ENCODE measurements around the gene FKBP6.
"Not testable (repeated sequence)": the region's sequence is repeated elsewhere in the genome, so short reads cannot be mapped to it uniquely, and the experiment has no call there.

DNA sequence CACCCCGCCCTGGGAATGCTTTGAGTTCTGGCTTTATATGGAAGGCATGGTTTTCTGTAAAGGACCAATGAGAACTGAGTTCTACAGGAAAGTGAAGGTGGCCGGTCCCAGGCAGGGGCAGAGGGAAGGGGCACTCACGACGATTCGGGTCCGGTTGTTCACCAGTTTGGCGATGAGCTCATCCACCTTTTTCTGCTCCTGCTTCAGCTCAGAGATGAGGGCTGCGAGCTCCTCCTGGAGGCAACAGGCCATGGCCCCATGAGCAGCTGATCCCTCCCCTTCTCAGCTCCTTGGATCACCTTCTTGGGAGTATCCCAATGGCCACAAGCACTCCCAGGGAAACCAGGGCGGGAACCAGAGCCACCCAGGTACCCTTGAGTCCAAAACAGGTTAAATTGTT is 8.0 kb upstream of the FKBP6 start:
- TF ChIP-seq, protein P1, sequence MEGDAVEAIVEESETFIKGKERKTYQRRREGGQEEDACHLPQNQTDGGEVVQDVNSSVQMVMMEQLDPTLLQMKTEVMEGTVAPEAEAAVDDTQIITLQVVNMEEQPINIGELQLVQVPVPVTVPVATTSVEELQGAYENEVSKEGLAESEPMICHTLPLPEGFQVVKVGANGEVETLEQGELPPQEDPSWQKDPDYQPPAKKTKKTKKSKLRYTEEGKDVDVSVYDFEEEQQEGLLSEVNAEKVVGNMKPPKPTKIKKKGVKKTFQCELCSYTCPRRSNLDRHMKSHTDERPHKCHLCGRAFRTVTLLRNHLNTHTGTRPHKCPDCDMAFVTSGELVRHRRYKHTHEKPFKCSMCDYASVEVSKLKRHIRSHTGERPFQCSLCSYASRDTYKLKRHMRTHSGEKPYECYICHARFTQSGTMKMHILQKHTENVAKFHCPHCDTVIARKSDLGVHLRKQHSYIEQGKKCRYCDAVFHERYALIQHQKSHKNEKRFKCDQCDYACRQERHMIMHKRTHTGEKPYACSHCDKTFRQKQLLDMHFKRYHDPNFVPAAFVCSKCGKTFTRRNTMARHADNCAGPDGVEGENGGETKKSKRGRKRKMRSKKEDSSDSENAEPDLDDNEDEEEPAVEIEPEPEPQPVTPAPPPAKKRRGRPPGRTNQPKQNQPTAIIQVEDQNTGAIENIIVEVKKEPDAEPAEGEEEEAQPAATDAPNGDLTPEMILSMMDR (IDR thresholded peaks at IDR 0.05): not testable (repeated sequence)
- TF ChIP-seq POLR2AphosphoS5 (IDR thresholded peaks at IDR 0.05): not testable (repeated sequence)
